Activated T-helper 1 cell treated with Interleukin-2 at 50 U/mL for 16 hours (primary cell): ENCODE data around the gene CNKSR3.

Experiments
- DNase-seq: peaks from one replicate; pipeline ENCODE4 v3.0.0-alpha.2; 2020; ENCODE audit warnings: low read depth

CNKSR3 gene

GRCh38 chr6:154345811-154346210, 164.7 kb downstream of the CNKSR3 start:
- DNase-seq: no peak

GRCh38 chr6:154343473-154344308, 166.8 kb downstream of the CNKSR3 start:
- no peak for DNase-seq

- DNase-seq: no peak
Observed at GRCh38 chr6:154341871-154342270, 168.6 kb downstream of the CNKSR3 start.

- no peak for DNase-seq
Observed at GRCh38 chr6:154341336-154341735, 169.1 kb downstream of the CNKSR3 start.
